ENCODE data around the gene UBXN6. TPM values are rescaled to one million over a fixed set of nuclear protein-coding genes. Genes with fewer than 3 reads are reported as not detected.

The UBXN6 gene
- total RNA-seq, 2 donors from 2014 or later, result 82.7 to 199 TPM

GRCh38 chr19:4432918-4433506, 24.6 kb downstream of the UBXN6 start:
- Histone ChIP-seq H3K27me3 (replicated peaks; ENCODE audit: insufficient read depth) (no peaks in the 10 kb centered on the region), H3K4me1 (replicated peaks) (no peaks in the 10 kb centered on the region), H3K9me3 (no peaks in the 10 kb centered on the region), H3K36me3 (no peaks in the 10 kb centered on the region), H3K27ac (no peak overlapping the region), H3K4me3 (no peak overlapping the region)
- DNase-seq (ENCODE audit: low spot score), result no peak
- TF ChIP-seq POLR2AphosphoS5 (IDR thresholded peaks at IDR 0.05) (no peak), POLR2A (IDR thresholded peaks at IDR 0.05) (no peak), CTCF (IDR thresholded peaks at IDR 0.05) (no peak)
- 95% methylated on average over 28 of the region's 28 CpGs for WGBS
- intact Hi-C loops (cut with DNase I), result no loop called here

GRCh38 chr19:4431808-4432674, 25.6 kb downstream of the UBXN6 start:
- H3K27me3 ChIP-seq (replicated peaks; ENCODE audit: insufficient read depth), result no peaks in the 10 kb centered on the region
- H3K4me3 ChIP-seq, result no peak overlapping the region
- no peaks in the 10 kb centered on the region for H3K4me1 ChIP-seq (replicated peaks)
- H3K36me3 ChIP-seq, result no peaks in the 10 kb centered on the region
- DNase-seq (ENCODE audit: low spot score), result no peak
- intact Hi-C loops (cut with DNase I), result no loop called here
- WGBS, result 88% methylated on average over 26 of the region's 26 CpGs
- H3K9me3 ChIP-seq, result no peaks in the 10 kb centered on the region
- TF ChIP-seq CTCF (IDR thresholded peaks at IDR 0.05), result no peak
- TF ChIP-seq POLR2AphosphoS5 (IDR thresholded peaks at IDR 0.05), result no peak
- TF ChIP-seq POLR2A (IDR thresholded peaks at IDR 0.05), result no peak
- no peak overlapping the region for H3K27ac ChIP-seq

- no peaks in the 10 kb centered on the region for H3K36me3 ChIP-seq
These were observed 26.3 kb downstream of the UBXN6 start for GRCh38 chr19:4431296-4431695.

GRCh38 chr19:4430760-4431159, 26.8 kb downstream of the UBXN6 start:
- TF ChIP-seq POLR2A (IDR thresholded peaks at IDR 0.05) (no peak), CTCF (IDR thresholded peaks at IDR 0.05) (no peak), POLR2AphosphoS5 (IDR thresholded peaks at IDR 0.05) (no peak)
- WGBS, result 87% methylated on average over 12 of the region's 12 CpGs

More at GRCh38 chr19:4431296-4431695, 26.3 kb downstream of the UBXN6 start:
- TF ChIP-seq CTCF (IDR thresholded peaks at IDR 0.05), result no peak
- TF ChIP-seq POLR2A (IDR thresholded peaks at IDR 0.05), result no peak
- TF ChIP-seq POLR2AphosphoS5 (IDR thresholded peaks at IDR 0.05), result no peak
- Histone ChIP-seq H3K9me3 (no peaks in the 10 kb centered on the region), H3K4me3 (no peak overlapping the region), H3K4me1 (replicated peaks) (no peaks in the 10 kb centered on the region), H3K27me3 (replicated peaks; ENCODE audit: insufficient read depth) (no peaks in the 10 kb centered on the region), H3K27ac (no peak overlapping the region)
- intact Hi-C loops (cut with DNase I), result no loop called here
- 85% methylated on average over 9 of the region's 9 CpGs for WGBS
- no peak for DNase-seq (ENCODE audit: low spot score)

More at GRCh38 chr19:4430760-4431159, 26.8 kb downstream of the UBXN6 start:
- DNase-seq (ENCODE audit: low spot score), result no peak
- Histone ChIP-seq H3K27ac (no peak overlapping the region), H3K9me3 (no peaks in the 10 kb centered on the region), H3K4me1 (replicated peaks) (no peaks in the 10 kb centered on the region), H3K36me3 (no peaks in the 10 kb centered on the region), H3K27me3 (replicated peaks; ENCODE audit: insufficient read depth) (no peaks in the 10 kb centered on the region), H3K4me3 (no peak overlapping the region)
- intact Hi-C loops (cut with DNase I), result no loop called here

Measured in prostate gland (tissue), 2 donors.